ENCODE measurements around the gene ANXA4.
"Not testable (repeated sequence)": the region's sequence is repeated elsewhere in the genome, so short reads cannot be mapped to it uniquely, and the experiment has no call there.

ANXA4 gene

GRCh38 chr2:69781321-69782248 lies 39.7 kb downstream of the ANXA4 start:
- DNase-seq: no peak

GRCh38 chr2:69784228-69784627 lies 42.3 kb downstream of the ANXA4 start:
- no peak for DNase-seq

- no peak for DNase-seq
Observed at GRCh38 chr2:69785358-69785757, 43.4 kb downstream of the ANXA4 start.

GRCh38 chr2:69786052-69786560 lies 44.2 kb downstream of the ANXA4 start:
- DNase-seq: no peak

GRCh38 chr2:69789175-69789721 lies 47.3 kb downstream of the ANXA4 start:
- no peak for DNase-seq

- DNase-seq: no peak
Observed at GRCh38 chr2:69789772-69790600, 48.1 kb downstream of the ANXA4 start.

- no peak for DNase-seq
Observed at GRCh38 chr2:69790601-69790959, 48.6 kb downstream of the ANXA4 start.

GRCh38 chr2:69791045-69791444 lies 49.1 kb downstream of the ANXA4 start:
- no peak for DNase-seq

GRCh38 chr2:69796174-69796573 lies 54.2 kb downstream of the ANXA4 start:
- no peak for DNase-seq

GRCh38 chr2:69797235-69797634 lies 55.3 kb downstream of the ANXA4 start:
- no peak for DNase-seq

- DNase-seq: no peak
Observed at GRCh38 chr2:69797836-69798289, 55.9 kb downstream of the ANXA4 start.

GRCh38 chr2:69798290-69798908 lies 56.5 kb downstream of the ANXA4 start:
- DNase-seq: no peak

- no peak for DNase-seq
Observed at GRCh38 chr2:69798909-69799526, 57.1 kb downstream of the ANXA4 start.

GRCh38 chr2:69801745-69802290 lies 59.9 kb downstream of the ANXA4 start:
- DNase-seq: no peak

- DNase-seq: not testable (repeated sequence)
Observed at GRCh38 chr2:69802781-69803367, 60.9 kb downstream of the ANXA4 start.

GRCh38 chr2:69804416-69804815 lies 62.5 kb downstream of the ANXA4 start:
- DNase-seq: no peak

GRCh38 chr2:69805887-69806286 lies 64.0 kb downstream of the ANXA4 start:
- no peak for DNase-seq

- DNase-seq: no peak
Observed at GRCh38 chr2:69807821-69808540, 66.0 kb downstream of the ANXA4 start.

GRCh38 chr2:69810550-69810949 lies 68.6 kb downstream of the ANXA4 start:
- no peak for DNase-seq

- no peak for DNase-seq
Observed at GRCh38 chr2:69811018-69811417, 69.1 kb downstream of the ANXA4 start.

- DNase-seq: no peak
Observed at GRCh38 chr2:69811591-69811990, 69.7 kb downstream of the ANXA4 start.
